ENCODE measurements around the gene PRUNE1.

Gene PRUNE1

GRCh38 chr1:151058692-151059091, 50.4 kb downstream of the PRUNE1 start:
- DNase-seq (ENCODE audit: low read depth), result peak; percentile 97
- TF ChIP-seq, protein P1, sequence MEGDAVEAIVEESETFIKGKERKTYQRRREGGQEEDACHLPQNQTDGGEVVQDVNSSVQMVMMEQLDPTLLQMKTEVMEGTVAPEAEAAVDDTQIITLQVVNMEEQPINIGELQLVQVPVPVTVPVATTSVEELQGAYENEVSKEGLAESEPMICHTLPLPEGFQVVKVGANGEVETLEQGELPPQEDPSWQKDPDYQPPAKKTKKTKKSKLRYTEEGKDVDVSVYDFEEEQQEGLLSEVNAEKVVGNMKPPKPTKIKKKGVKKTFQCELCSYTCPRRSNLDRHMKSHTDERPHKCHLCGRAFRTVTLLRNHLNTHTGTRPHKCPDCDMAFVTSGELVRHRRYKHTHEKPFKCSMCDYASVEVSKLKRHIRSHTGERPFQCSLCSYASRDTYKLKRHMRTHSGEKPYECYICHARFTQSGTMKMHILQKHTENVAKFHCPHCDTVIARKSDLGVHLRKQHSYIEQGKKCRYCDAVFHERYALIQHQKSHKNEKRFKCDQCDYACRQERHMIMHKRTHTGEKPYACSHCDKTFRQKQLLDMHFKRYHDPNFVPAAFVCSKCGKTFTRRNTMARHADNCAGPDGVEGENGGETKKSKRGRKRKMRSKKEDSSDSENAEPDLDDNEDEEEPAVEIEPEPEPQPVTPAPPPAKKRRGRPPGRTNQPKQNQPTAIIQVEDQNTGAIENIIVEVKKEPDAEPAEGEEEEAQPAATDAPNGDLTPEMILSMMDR (IDR thresholded peaks at IDR 0.05; ENCODE audit: insufficient read depth, low read depth, low read length, missing control alignments), result no peak
- peak overlapping the region; percentile 94 for H3K4me3 ChIP-seq (ENCODE audit: low read length)

DNA sequence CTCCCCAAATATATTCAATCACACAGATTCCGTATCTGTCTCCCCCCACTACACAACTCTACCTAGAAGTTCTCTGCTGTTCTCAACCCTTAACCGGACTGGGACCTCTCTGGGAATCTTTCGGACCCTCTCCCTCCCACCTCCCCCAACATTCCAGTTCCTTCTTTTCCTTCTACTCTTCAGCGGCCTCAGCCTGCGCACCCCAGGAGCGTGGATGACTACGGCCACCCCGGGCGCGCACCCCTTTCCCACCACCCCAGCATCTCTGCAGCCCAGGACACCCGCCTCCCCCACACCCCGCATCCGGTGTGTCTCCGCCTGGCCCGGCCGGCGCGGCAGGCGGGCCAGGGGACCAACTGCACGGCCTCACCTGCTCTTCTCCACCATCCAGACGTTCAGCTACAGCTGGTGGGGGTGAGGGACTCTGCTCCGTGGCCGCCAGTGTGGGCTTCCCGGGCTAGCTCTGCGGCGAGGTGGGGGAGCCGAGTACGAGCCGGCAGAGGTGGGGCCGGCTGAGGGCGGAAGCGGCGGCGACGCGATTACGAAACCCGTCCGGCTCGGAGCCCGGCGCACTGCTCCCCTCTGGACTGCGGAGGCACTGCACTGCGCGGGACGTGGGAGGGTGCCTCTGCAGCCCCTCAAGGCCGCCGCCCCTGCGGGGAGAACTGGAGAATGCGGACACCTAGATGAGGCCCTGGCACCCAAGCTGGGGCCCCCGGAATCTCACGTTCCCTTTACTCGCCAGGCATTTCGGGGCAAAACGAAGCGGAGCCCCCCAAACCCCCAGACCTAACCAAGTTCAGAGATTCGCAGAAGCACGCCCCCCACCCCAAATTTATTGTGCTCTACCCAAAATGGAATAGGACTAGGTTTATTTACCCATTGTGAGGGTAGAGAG, 51.1 kb downstream of the PRUNE1 start, which contains the start of gene CDC42SE1:
TSS of gene CDC42SE1 (minus strand) at position 514 of the 898 bp plus-strand sequence. CDS start 3,892 bp downstream, outside the sequence.
- peak within 1 kb of the TSS; percentile 94 for H3K4me3 ChIP-seq (ENCODE audit: low read length)
- TF ChIP-seq, protein P1 (IDR thresholded peaks at IDR 0.05; ENCODE audit: insufficient read depth, low read depth, low read length, missing control alignments), result peak; percentile 68

GRCh38 chr1:151060007-151060656, 51.9 kb downstream of the PRUNE1 start, which contains the start of gene MLLT11:
MLLT11 (plus strand) TSS chr1:151060397; CDS start chr1:151067225, 6,828 bp downstream.
- peak within 1 kb of the TSS; percentile 94 for H3K4me3 ChIP-seq (ENCODE audit: low read length)
- TF ChIP-seq, protein P1 (IDR thresholded peaks at IDR 0.05; ENCODE audit: insufficient read depth, low read depth, low read length, missing control alignments), result no peak
- DNase-seq (ENCODE audit: low read depth), result peak; percentile 62

More for the DNA sequence above, 51.1 kb downstream of the PRUNE1 start, which contains the start of gene CDC42SE1:
- DNase-seq (ENCODE audit: low read depth), result peak; percentile 86

- peak overlapping the region; percentile 94 for H3K4me3 ChIP-seq (ENCODE audit: low read length)
- TF ChIP-seq, protein P1 (IDR thresholded peaks at IDR 0.05; ENCODE audit: insufficient read depth, low read depth, low read length, missing control alignments), result no peak
- no peak for DNase-seq (ENCODE audit: low read depth)
Measured at GRCh38 chr1:151060657-151061421, 52.6 kb downstream of the PRUNE1 start.

DNA sequence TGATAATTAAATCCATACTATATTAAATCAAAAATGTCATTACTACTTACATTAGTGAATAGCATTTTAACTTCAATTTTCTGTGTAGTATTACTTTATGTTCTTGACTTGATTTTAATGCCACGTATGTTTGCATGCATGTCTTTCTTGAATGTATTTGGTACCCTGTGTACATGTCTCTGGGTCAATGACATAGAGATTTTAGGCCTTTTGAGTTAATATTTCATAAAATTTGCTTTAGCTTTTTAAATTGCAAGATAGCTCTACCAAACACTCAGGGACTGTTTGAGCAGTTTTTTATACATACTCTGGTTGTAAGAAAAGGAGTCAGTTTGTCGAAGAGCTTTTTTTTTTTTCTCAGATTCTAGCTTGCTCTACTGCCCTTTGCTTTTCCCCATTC, 53.5 kb downstream of the PRUNE1 start:
- no peak for DNase-seq (ENCODE audit: low read depth)
- H3K4me3 ChIP-seq (ENCODE audit: low read length), result no peak overlapping the region
- TF ChIP-seq, protein P1 (IDR thresholded peaks at IDR 0.05; ENCODE audit: insufficient read depth, low read depth, low read length, missing control alignments), result no peak

GRCh38 chr1:151062741-151063371, 54.6 kb downstream of the PRUNE1 start:
- TF ChIP-seq, protein P1 (IDR thresholded peaks at IDR 0.05; ENCODE audit: insufficient read depth, low read depth, low read length, missing control alignments), result no peak
- H3K4me3 ChIP-seq (ENCODE audit: low read length), result no peak overlapping the region
- DNase-seq (ENCODE audit: low read depth), result peak; percentile 88
